Progenitor cell of endocrine pancreas (in vitro differentiated cells): ENCODE data around the gene GPR171. TPM values are rescaled to one million over a fixed set of nuclear protein-coding genes. Genes with fewer than 3 reads are reported as not detected.
A peak's percentile ranks its signal among the peaks of the same experiment; 100 is the strongest.
"Not testable (repeated sequence)": the region's sequence is repeated elsewhere in the genome, so short reads cannot be mapped to it uniquely, and the experiment has no call there.

ENCODE experiments used
- DNase-seq: peaks from one replicate; pipeline ENCODE4 v3.0.0; 2021; ENCODE audit warnings: low spot score; ENCODE audit not compliant: unreplicated experiment
- H3K27ac Mint-ChIP-seq: 2 replicates; pipeline ENCODE4 v1.8.0; 2021; ENCODE audit warnings: mild to moderate bottlenecking, moderate library complexity, mixed read lengths
- H3K27me3 Mint-ChIP-seq: 2 replicates; pipeline ENCODE4 v1.8.0; 2021; ENCODE audit warnings: mixed read lengths
- H3K36me3 Mint-ChIP-seq: 2 replicates; pipeline ENCODE4 v1.8.0; 2022; ENCODE audit warnings: mixed read lengths; ENCODE audit not compliant: insufficient read depth
- H3K4me1 Mint-ChIP-seq: 2 replicates; pipeline ENCODE4 v1.8.0; 2021; ENCODE audit warnings: low read depth, mixed read lengths
- H3K4me3 Mint-ChIP-seq: 2 replicates; pipeline ENCODE4 v1.8.0; 2021; ENCODE audit warnings: low read depth, mild to moderate bottlenecking, moderate library complexity, mixed read lengths
- H3K9me3 Mint-ChIP-seq: 2 replicates; pipeline ENCODE4 v1.8.0; 2021; ENCODE audit warnings: low read depth, mixed read lengths
- CTCF ChIP-seq: fragments of 200-600 bp; sonication (generic); IDR thresholded peaks from one replicate; pipeline ENCODE4 v1.5.0; 2021; ENCODE audit warnings: antibody characterized with exemption, mild to moderate bottlenecking; ENCODE audit not compliant: unreplicated experiment
- total RNA-seq: library from RNA; stranded (reverse); gene quantifications from 2 replicates; pipeline ENCODE4 v1.2.1, GENCODE V29; 2021

Gene GPR171
- total RNA-seq, 1 donor from 2014 or later, result not detected

- no peak overlapping the region for H3K4me3 Mint-ChIP-seq
- H3K4me1 Mint-ChIP-seq, result peaks cover 2% of the 10 kb centered on the region
- H3K9me3 Mint-ChIP-seq, result no peaks in the 10 kb centered on the region
- no peaks in the 10 kb centered on the region for H3K36me3 Mint-ChIP-seq
- TF ChIP-seq CTCF, result no peak
- H3K27me3 Mint-ChIP-seq, result no peaks in the 10 kb centered on the region
- H3K27ac Mint-ChIP-seq, result no peak overlapping the region
- DNase-seq, result no peak
These were observed 30.0 kb upstream of the GPR171 start for GRCh38 chr3:151232991-151233390.

GRCh38 chr3:151232403-151232802, 29.4 kb upstream of the GPR171 start:
- H3K9me3 Mint-ChIP-seq, result not testable (repeated sequence)

GRCh38 chr3:151230646-151231045, 27.6 kb upstream of the GPR171 start:
- H3K27ac Mint-ChIP-seq, result no peak overlapping the region
- no peak overlapping the region for H3K4me3 Mint-ChIP-seq
- DNase-seq, result no peak
- H3K4me1 Mint-ChIP-seq, result peaks cover 3% of the 10 kb centered on the region
- H3K36me3 Mint-ChIP-seq, result no peaks in the 10 kb centered on the region
- H3K9me3 Mint-ChIP-seq, result no peaks in the 10 kb centered on the region
- TF ChIP-seq CTCF, result no peak
- H3K27me3 Mint-ChIP-seq, result no peaks in the 10 kb centered on the region

More at GRCh38 chr3:151232403-151232802, 29.4 kb upstream of the GPR171 start:
- not testable (repeated sequence) for H3K4me3 Mint-ChIP-seq, H3K27ac Mint-ChIP-seq, H3K27me3 Mint-ChIP-seq, H3K4me1 Mint-ChIP-seq, DNase-seq, H3K36me3 Mint-ChIP-seq

- Mint-ChIP-seq H3K4me1 (peaks cover 6% of the 10 kb centered on the region), H3K9me3 (no peaks in the 10 kb centered on the region), H3K4me3 (no peak overlapping the region), H3K27ac (no peak overlapping the region), H3K27me3 (no peaks in the 10 kb centered on the region), H3K36me3 (no peaks in the 10 kb centered on the region)
- no peak for DNase-seq
- TF ChIP-seq CTCF, result no peak
These were observed 25.6 kb upstream of the GPR171 start for GRCh38 chr3:151228666-151229040.

- Mint-ChIP-seq H3K4me1 (peaks cover 6% of the 10 kb centered on the region), H3K27me3 (no peaks in the 10 kb centered on the region), H3K27ac (no peak overlapping the region), H3K4me3 (no peak overlapping the region), H3K9me3 (no peaks in the 10 kb centered on the region), H3K36me3 (no peaks in the 10 kb centered on the region)
- TF ChIP-seq CTCF, result peak; percentile 93
- DNase-seq, result peak; percentile 60
These were observed 25.0 kb upstream of the GPR171 start for GRCh38 chr3:151227807-151228665.

- no peak for TF ChIP-seq CTCF
- no peak for DNase-seq
- Mint-ChIP-seq H3K27me3 (no peaks in the 10 kb centered on the region), H3K36me3 (peaks cover 2% of the 10 kb centered on the region), H3K9me3 (peaks cover 3% of the 10 kb centered on the region), H3K27ac (no peak overlapping the region), H3K4me3 (no peak overlapping the region), H3K4me1 (peaks cover 6% of the 10 kb centered on the region)
These were observed 24.3 kb upstream of the GPR171 start for GRCh38 chr3:151227266-151227806.
